ENCODE data around the gene CWH43. TPM values are rescaled to one million over a fixed set of nuclear protein-coding genes. Genes with fewer than 3 reads are reported as not detected.

Gene CWH43
- total and polyA plus RNA-seq, 2 donors (not counting 1 experiment from before 2014, with no cell fraction given): not detected

DNA sequence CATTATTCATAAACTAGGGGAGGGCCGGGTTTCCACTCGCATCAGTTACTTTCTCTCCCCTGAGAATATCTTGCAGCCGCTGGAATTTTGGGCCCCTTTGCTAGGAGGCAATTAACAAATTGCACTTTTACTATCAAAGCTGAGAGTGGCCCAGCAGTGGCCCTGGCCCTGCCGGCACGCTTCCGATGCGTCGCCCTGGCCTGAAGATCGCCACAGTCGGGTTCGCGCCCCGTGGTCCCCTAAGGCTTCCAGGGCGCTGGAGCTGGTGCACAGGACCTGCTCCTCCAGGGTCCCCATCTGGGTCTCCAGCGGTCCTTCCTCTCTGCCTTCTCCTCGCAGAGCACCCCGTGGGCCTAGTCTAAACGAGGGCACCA lies 486 bp upstream of the CWH43 start:
- peaks cover 52% of the 10 kb centered on the region for H3K27me3 Mint-ChIP-seq
- CTCF ChIA-PET: no interaction called here

DNA sequence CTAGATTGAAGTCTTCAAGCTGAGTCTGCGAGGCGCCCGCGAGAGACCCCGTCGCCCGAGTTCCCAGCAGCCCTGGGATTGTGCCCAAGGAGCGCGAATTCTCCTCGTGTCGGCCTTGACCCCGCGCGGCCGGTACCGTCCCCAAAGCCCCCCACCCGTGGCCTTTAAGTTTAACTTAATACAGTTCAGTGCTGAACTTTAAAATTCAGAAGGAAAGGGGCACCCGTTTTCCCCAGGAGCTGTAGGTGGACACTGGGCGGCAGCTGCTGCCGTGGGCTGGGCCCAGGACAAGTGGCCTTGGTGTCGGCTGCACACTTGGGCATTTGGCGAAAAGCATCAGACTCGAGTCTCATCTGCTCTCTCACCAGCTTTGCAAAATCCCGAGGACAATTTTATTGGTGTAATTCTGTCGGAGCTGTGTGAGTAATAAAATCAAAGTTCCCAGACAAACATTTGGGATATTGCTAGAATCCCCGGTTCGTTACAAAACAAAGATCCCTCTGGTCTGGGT lies 634 bp downstream of the CWH43 start:
- Mint-ChIP-seq H3K27ac (no peak overlapping the region), H3K4me1 (no peaks in the 10 kb centered on the region), H3K9me3 (ENCODE audit: insufficient read depth) (peaks cover 2% of the 10 kb centered on the region), H3K27me3 (peaks cover 46% of the 10 kb centered on the region), H3K4me3 (no peak overlapping the region)
- H3K27ac ChIP-seq (ENCODE audit: low read length in 2 of 2): no peak overlapping the region
- 66% methylated on average over 19 of the region's 27 CpGs for WGBS (ENCODE audit: insufficient coverage)
- no peaks in the 10 kb centered on the region for H3K36me3 ChIP-seq (replicated peaks in 1 of 2; ENCODE audit: control extremely low read depth in 1 of 2, control insufficient read depth in 1 of 2, extremely low read depth in 1 of 2, insufficient read depth in 2 of 2, low read length in 1 of 2)
- TF ChIP-seq, protein P1, sequence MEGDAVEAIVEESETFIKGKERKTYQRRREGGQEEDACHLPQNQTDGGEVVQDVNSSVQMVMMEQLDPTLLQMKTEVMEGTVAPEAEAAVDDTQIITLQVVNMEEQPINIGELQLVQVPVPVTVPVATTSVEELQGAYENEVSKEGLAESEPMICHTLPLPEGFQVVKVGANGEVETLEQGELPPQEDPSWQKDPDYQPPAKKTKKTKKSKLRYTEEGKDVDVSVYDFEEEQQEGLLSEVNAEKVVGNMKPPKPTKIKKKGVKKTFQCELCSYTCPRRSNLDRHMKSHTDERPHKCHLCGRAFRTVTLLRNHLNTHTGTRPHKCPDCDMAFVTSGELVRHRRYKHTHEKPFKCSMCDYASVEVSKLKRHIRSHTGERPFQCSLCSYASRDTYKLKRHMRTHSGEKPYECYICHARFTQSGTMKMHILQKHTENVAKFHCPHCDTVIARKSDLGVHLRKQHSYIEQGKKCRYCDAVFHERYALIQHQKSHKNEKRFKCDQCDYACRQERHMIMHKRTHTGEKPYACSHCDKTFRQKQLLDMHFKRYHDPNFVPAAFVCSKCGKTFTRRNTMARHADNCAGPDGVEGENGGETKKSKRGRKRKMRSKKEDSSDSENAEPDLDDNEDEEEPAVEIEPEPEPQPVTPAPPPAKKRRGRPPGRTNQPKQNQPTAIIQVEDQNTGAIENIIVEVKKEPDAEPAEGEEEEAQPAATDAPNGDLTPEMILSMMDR (IDR thresholded peaks at IDR 0.05): no peak
- no peak for TF ChIP-seq EZH2 (IDR thresholded peaks at IDR 0.05; ENCODE audit: borderline replicate concordance, insufficient read depth, low read depth, low read length, poor library complexity, severe bottlenecking)
- no peak overlapping the region for H3K4me3 ChIP-seq (ENCODE audit: control extremely low read depth in 1 of 5, extremely low read depth in 1 of 5, insufficient read depth in 1 of 5, low read depth in 2 of 5, low read length in 4 of 5)
- POLR2A ChIA-PET: no interaction called here
- H3K4me1 ChIP-seq (ENCODE audit: control insufficient read depth in 2 of 2, insufficient read depth in 2 of 2, low read length in 2 of 2): no peaks in the 10 kb centered on the region
- H3K4me2 ChIP-seq (replicated peaks; ENCODE audit: low read depth, low read length, poor library complexity, severe bottlenecking): no peak overlapping the region
- H2AFZ ChIP-seq (ENCODE audit: insufficient read depth, low read depth, low read length, poor library complexity, severe bottlenecking): no peak overlapping the region
- no peak overlapping the region for H3K9ac ChIP-seq (ENCODE audit: low read length)
- H3K27me3 ChIP-seq (replicated peaks in 1 of 4; ENCODE audit: control extremely low read depth in 1 of 4, control insufficient read depth in 3 of 4, insufficient read depth in 4 of 4, low read length in 3 of 4): peaks cover 0 to 6% (median 4%) of the 10 kb centered on the region in 4 experiments
- DNase-seq: no peak
- H3K79me2 ChIP-seq (ENCODE audit: control insufficient read depth, insufficient read depth, low read length): no peaks in the 10 kb centered on the region
- CTCF ChIA-PET: no interaction called here
- intact Hi-C loops (cut with micrococcal nuclease): no loop called here
- no peak for ATAC-seq (ENCODE audit: low read depth)
- no peaks in the 10 kb centered on the region for H4K20me1 ChIP-seq (ENCODE audit: control insufficient read depth, insufficient read depth, low read length, poor library complexity, severe bottlenecking)
- H3K9me3 ChIP-seq (ENCODE audit: control extremely low read depth in 1 of 3, control insufficient read depth in 2 of 3, insufficient read depth in 1 of 3, low read length in 2 of 3): peaks cover 0 to 9% (median 2%) of the 10 kb centered on the region in 3 donors

More for the DNA sequence above, 486 bp upstream of the CWH43 start:
- ATAC-seq (ENCODE audit: low read depth): no peak
- TF ChIP-seq EZH2 (IDR thresholded peaks at IDR 0.05; ENCODE audit: borderline replicate concordance, insufficient read depth, low read depth, low read length, poor library complexity, severe bottlenecking): no peak
- TF ChIP-seq, protein P1 (IDR thresholded peaks at IDR 0.05): no peak
- no peak overlapping the region for H3K27ac ChIP-seq (ENCODE audit: low read length in 2 of 2)
- no peak for DNase-seq
- peaks cover 0 to 6% (median 4%) of the 10 kb centered on the region in 4 experiments for H3K27me3 ChIP-seq (replicated peaks in 1 of 4; ENCODE audit: control extremely low read depth in 1 of 4, control insufficient read depth in 3 of 4, insufficient read depth in 4 of 4, low read length in 3 of 4)
- no peaks in the 10 kb centered on the region for H3K4me1 ChIP-seq (ENCODE audit: control insufficient read depth in 2 of 2, insufficient read depth in 2 of 2, low read length in 2 of 2)
- intact Hi-C loops (cut with micrococcal nuclease): no loop called here
- no peak overlapping the region for H3K4me2 ChIP-seq (replicated peaks; ENCODE audit: low read depth, low read length, poor library complexity, severe bottlenecking)
- POLR2A ChIA-PET: no interaction called here
- H4K20me1 ChIP-seq (ENCODE audit: control insufficient read depth, insufficient read depth, low read length, poor library complexity, severe bottlenecking): no peaks in the 10 kb centered on the region
- Mint-ChIP-seq H3K4me3 (no peak overlapping the region), H3K9me3 (ENCODE audit: insufficient read depth) (peaks cover 2% of the 10 kb centered on the region), H3K27ac (no peak overlapping the region), H3K4me1 (no peaks in the 10 kb centered on the region)
- H2AFZ ChIP-seq (ENCODE audit: insufficient read depth, low read depth, low read length, poor library complexity, severe bottlenecking): no peak overlapping the region
- peaks cover 0 to 9% (median 2%) of the 10 kb centered on the region in 3 donors for H3K9me3 ChIP-seq (ENCODE audit: control extremely low read depth in 1 of 3, control insufficient read depth in 2 of 3, insufficient read depth in 1 of 3, low read length in 2 of 3)
- H3K4me3 ChIP-seq (ENCODE audit: control extremely low read depth in 1 of 5, extremely low read depth in 1 of 5, insufficient read depth in 1 of 5, low read depth in 2 of 5, low read length in 4 of 5): no peak overlapping the region
- 27% methylated on average over 13 of the region's 18 CpGs for WGBS (ENCODE audit: insufficient coverage)
- H3K36me3 ChIP-seq (replicated peaks in 1 of 2; ENCODE audit: control extremely low read depth in 1 of 2, control insufficient read depth in 1 of 2, extremely low read depth in 1 of 2, insufficient read depth in 2 of 2, low read length in 1 of 2): no peaks in the 10 kb centered on the region
- no peaks in the 10 kb centered on the region for H3K79me2 ChIP-seq (ENCODE audit: control insufficient read depth, insufficient read depth, low read length)
- H3K9ac ChIP-seq (ENCODE audit: low read length): no peak overlapping the region
